IMR-90 (cell line): ENCODE results near the gene CPSF4L. TPM values are rescaled to one million over a fixed set of nuclear protein-coding genes. Genes with fewer than 3 reads are reported as not detected.

ENCODE experiments used
- ATAC-seq: fragments of 200-7000 bp; cut with Tn5 transposase; 2 replicates; pipeline ENCODE4 v1.9.1; 2020; ENCODE audit warnings: low read depth, mild to moderate bottlenecking, moderate library complexity
- BruUV-seq: library from RNA; stranded (reverse); fragments of 400-500 nt; replicated peaks from 2 replicates; lab custom pipeline; 2021; lab: Mats Ljungman, UMichigan
- CTCF ChIA-PET: fragments of 300-600 bp; formaldehyde crosslinking; extraction: SDS; loops from one replicate; lab custom pipeline; 2021; ENCODE audit warnings: antibody characterized with exemption; lab: Yijun Ruan, JAX
- POLR2A ChIA-PET: fragments of 300-600 bp; sonication (Branson Sonifier 250); formaldehyde crosslinking; loops from one replicate; lab custom pipeline; 2022; ENCODE audit warnings: antibody characterized with exemption; ENCODE audit not compliant: unreplicated experiment; lab: Charles Lee
- DNase-seq: peaks from one replicate; pipeline ENCODE4 v3.0.0; 2013
- H2AFZ ChIP-seq: replicated peaks from 2 replicates; pipeline ENCODE3; 2013; ENCODE audit warnings: low read length, mild to moderate bottlenecking; ENCODE audit not compliant: poor library complexity
- H2AK5ac ChIP-seq: 2 replicates; pipeline ENCODE4 v1.6.1; 2013; ENCODE audit warnings: low read depth, low read length, inconsistent platforms
- H2AK9ac ChIP-seq: replicated peaks from 2 replicates; pipeline ENCODE3; 2013; ENCODE audit warnings: mild to moderate bottlenecking, low read depth, low read length, moderate library complexity; ENCODE audit not compliant: poor library complexity
- H2BK120ac ChIP-seq: 2 replicates; pipeline ENCODE4 v1.6.1; 2013; ENCODE audit warnings: low read depth, low read length, inconsistent platforms
- H2BK15ac ChIP-seq: 3 replicates; pipeline ENCODE4 v1.6.1; 2013; ENCODE audit warnings: low read depth, low read length, inconsistent platforms
- H2BK20ac ChIP-seq: 2 replicates; pipeline ENCODE4 v1.6.1; 2013; ENCODE audit warnings: low read depth, mild to moderate bottlenecking, inconsistent platforms, low read length, moderate library complexity
- H2BK5ac ChIP-seq: 2 replicates; pipeline ENCODE4 v1.6.1; 2013; ENCODE audit warnings: mild to moderate bottlenecking, low read depth, low read length, inconsistent platforms; ENCODE audit not compliant: poor library complexity, severe bottlenecking
- H3K14ac ChIP-seq: replicated peaks from 2 replicates; pipeline ENCODE4 v1.6.1; 2013; ENCODE audit warnings: low read depth, low read length, inconsistent platforms
- H3K18ac ChIP-seq: 2 replicates; pipeline ENCODE4 v1.6.1; 2013; ENCODE audit warnings: low read depth, low read length, control low read depth
- H3K23ac ChIP-seq: 2 replicates; pipeline ENCODE4 v1.6.1; 2013; ENCODE audit warnings: low read depth, low read length, inconsistent platforms
- H3K27ac ChIP-seq: 2 replicates; pipeline ENCODE4 v1.5.1; 2013; ENCODE audit warnings: mild to moderate bottlenecking, control low read depth, low read length; ENCODE audit not compliant: insufficient read depth
- H3K27me3 ChIP-seq: 2 replicates; pipeline ENCODE4 v1.6.1; 2013; ENCODE audit warnings: low read length; ENCODE audit not compliant: control insufficient read depth, insufficient read depth
- H3K36me3 ChIP-seq: 2 replicates; pipeline ENCODE4 v1.6.1; 2013; ENCODE audit warnings: low read length, mixed read lengths; ENCODE audit not compliant: control insufficient read depth, insufficient read depth
- H3K4ac ChIP-seq: 2 replicates; pipeline ENCODE4 v1.6.1; 2013; ENCODE audit warnings: low read depth, low read length, inconsistent platforms
- H3K4me1 ChIP-seq: 2 replicates; pipeline ENCODE4 v1.6.1; 2013; ENCODE audit warnings: low read length, mixed read lengths; ENCODE audit not compliant: control insufficient read depth, insufficient read depth
- H3K4me2 ChIP-seq: 2 replicates; pipeline ENCODE4 v1.6.1; 2013; ENCODE audit warnings: low read depth, mild to moderate bottlenecking, control low read depth, low read length, moderate library complexity
- H3K4me3 ChIP-seq: 2 replicates; pipeline ENCODE4 v1.5.1; 2013; ENCODE audit warnings: low read depth, mild to moderate bottlenecking, control low read depth, low read length, moderate library complexity; ENCODE audit not compliant: insufficient read depth
- H3K56ac ChIP-seq: 2 replicates; pipeline ENCODE4 v1.6.1; 2013; ENCODE audit warnings: low read length, inconsistent platforms; ENCODE audit not compliant: insufficient read depth; ENCODE audit errors: extremely low read depth
- H3K79me1 ChIP-seq, 2 experiments: 2 replicates each; pipeline ENCODE4 v1.6.1; 2013; ENCODE audit warnings: low read length in 2 of 2, inconsistent platforms in 1 of 2, low read depth in 1 of 2
- H3K9ac ChIP-seq: 2 replicates; pipeline ENCODE4 v1.6.1; 2013; ENCODE audit warnings: low read depth, low read length, control low read depth
- H3K9me1 ChIP-seq: 2 replicates; pipeline ENCODE4 v1.6.1; 2013; ENCODE audit warnings: low read length, inconsistent platforms; ENCODE audit not compliant: insufficient read depth
- H3K9me3 ChIP-seq: 2 replicates; pipeline ENCODE4 v1.6.1; 2013; ENCODE audit warnings: low read length; ENCODE audit not compliant: control insufficient read depth, insufficient read depth
- H4K20me1 ChIP-seq: 2 replicates; pipeline ENCODE4 v1.6.1; 2013; ENCODE audit warnings: low read length, inconsistent platforms; ENCODE audit not compliant: insufficient read depth
- H4K5ac ChIP-seq: 2 replicates; pipeline ENCODE4 v1.6.1; 2013; ENCODE audit warnings: mild to moderate bottlenecking, low read depth, low read length, control low read depth
- H4K8ac ChIP-seq, 2 experiments: 2 replicates each; pipeline ENCODE4 v1.6.1; 2013; ENCODE audit warnings: low read depth in 2 of 2, low read length in 2 of 2, control low read depth in 1 of 2, inconsistent platforms in 1 of 2
- H4K91ac ChIP-seq: 2 replicates; pipeline ENCODE4 v1.6.1; 2013; ENCODE audit warnings: low read depth, low read length, inconsistent platforms; ENCODE audit not compliant: insufficient read depth
- CHD1 ChIP-seq: IDR thresholded peaks from 2 replicates; pipeline ENCODE4 v1.6.1; 2012; ENCODE audit warnings: low read depth, low read length, improper control_type of control experiment
- FOS ChIP-seq: fragments of 150-350 bp; IDR thresholded peaks from 2 replicates; pipeline ENCODE4 v1.6.1; 2016; ENCODE audit warnings: low read depth, low read length
- WGBS, 2 experiments: methylation state at CpG; one replicate each; pipeline versions ENCODE4 v1.1.5 to v1.1.7; 2013; ENCODE audit warnings: missing lambda C conversion rate in 2 of 2; ENCODE audit not compliant: insufficient read length in 1 of 2; ENCODE audit errors: extremely low coverage in 2 of 2; 5-methylcytosine and 5-hydroxymethylcytosine counted together
- dilution Hi-C: fragments of 300-500 bp; cut with HindIII; formaldehyde crosslinking; loops from one replicate; pipeline ENCODE4 v1.14.3; 2018; ENCODE audit warnings: low sequenced_read_pairs; ENCODE audit not compliant: unreplicated experiment
- in situ Hi-C: fragments of 300-500 bp; cut with MboI; formaldehyde crosslinking; loops from 3 replicates; pipeline ENCODE4 v1.14.3; 2019; ENCODE audit warnings: low sequenced_read_pairs, inconsistent platforms, mixed read lengths
- intact Hi-C: fragments of 100-400 bp; cut with micrococcal nuclease; formaldehyde crosslinking; loops from 2 replicates; pipeline ENCODE4 v1.10.0; 2022
- polyA plus RNA-seq, 3 experiments: library from polyadenylated mRNA; depleted of rRNA; stranded (reverse); fragments of >200 nt; gene quantifications; 2 replicates each; pipeline ENCODE4 v1.2.3, GENCODE V29; 2012; ENCODE audit warnings: low replicate concordance in 1 of 3
- total RNA-seq: library from RNA; depleted of rRNA; stranded (reverse); fragments of >200 nt; gene quantifications from 2 replicates; pipeline ENCODE4 v1.2.3, GENCODE V29; 2012

The CPSF4L gene
- total and polyA plus RNA-seq, 2 of the 4 experiments (the other 2 are of a cell fraction), result not detected

GRCh38 chr17:73228748-73229236 is 32.9 kb downstream of the CPSF4L start (continued):
- TF ChIP-seq CHD1, result no peak

- H2AFZ ChIP-seq, result no peak overlapping the region
- H4K20me1 ChIP-seq, result peaks cover 19% of the 10 kb centered on the region; the same call in 1 of the 2 replicates
- no CpG with 5 or more reads among the region's 6 CpGs for WGBS, 2 experiments
- peak overlapping the region; percentile 98 for H2BK5ac ChIP-seq
- H3K18ac ChIP-seq, result peak overlapping the region; percentile 72
- H2BK20ac ChIP-seq, result peak overlapping the region; percentile 69; the same call in 1 of the 2 replicates
- no TSS peak for BruUV-seq
- H3K9ac ChIP-seq, result 0 out of 2 replicates have a peak overlapping the region, but pooled peaks have one; percentile 1
- 0 out of 3 replicates have a peak overlapping the region, but pooled peaks have one; percentile 43 for H2BK15ac ChIP-seq
- H3K27me3 ChIP-seq, result no peaks in the 10 kb centered on the region
- H3K4me3 ChIP-seq, result no peak overlapping the region
- in situ Hi-C loops (no loop called here), intact Hi-C loops (no loop called here), dilution Hi-C loops (no loop called here)
- no peak overlapping the region for H2AK9ac ChIP-seq
- peak overlapping the region; percentile 68 for H2BK120ac ChIP-seq
- no peaks in the 10 kb centered on the region for H3K9me3 ChIP-seq
- H3K9me1 ChIP-seq, result peaks cover 11% of the 10 kb centered on the region
- ATAC-seq (no peak), DNase-seq (no peak)
- no peak overlapping the region for H3K56ac ChIP-seq
- H3K14ac ChIP-seq, result peak overlapping the region; percentile 60
- ChIA-PET CTCF (interaction anchor here (0.6 to 1.6 kb wide), 3 partner anchors 213 to 671 kb away, joined by 3 to 4 read pairs (median 3); no protein-coding TSS in a partner anchor), POLR2A (interaction anchor here (0.7 kb wide), 1 partner anchor 1062 kb away, joined by 4 read pairs; no protein-coding TSS in a partner anchor)
- H3K4ac ChIP-seq, result peak overlapping the region; percentile 77
- H4K5ac ChIP-seq, result peak overlapping the region; percentile 34
- peak overlapping the region in 1 of 2 experiments; percentile 57; a peak in 2 of 4 replicates for H4K8ac ChIP-seq
- H3K36me3 ChIP-seq, result no peaks in the 10 kb centered on the region; the same call in 1 of the 2 replicates
- no peak for TF ChIP-seq FOS
- peak overlapping the region; percentile 86; the same call in 1 of the 2 replicates for H4K91ac ChIP-seq
- H2AK5ac ChIP-seq, result peak overlapping the region; percentile 76
- H3K79me1 ChIP-seq, result peaks cover 35 to 72% of the 10 kb centered on the region in 2 experiments
- H3K4me1 ChIP-seq, result peaks cover 17% of the 10 kb centered on the region
- peak overlapping the region; percentile 21; the same call in 1 of the 2 replicates for H3K27ac ChIP-seq
- H3K4me2 ChIP-seq, result peak overlapping the region; percentile 9; the same call in 1 of the 2 replicates
- H3K23ac ChIP-seq, result peak overlapping the region; percentile 48; the same call in 1 of the 2 replicates
These were observed 33.7 kb downstream of the CPSF4L start for GRCh38 chr17:73227944-73228343.
